Lung (tissue), 12 donors: ENCODE data around the gene GPR55. TPM values are rescaled to one million over a fixed set of nuclear protein-coding genes. Genes with fewer than 3 reads are reported as not detected.

Experiments used
- ATAC-seq: fragments of 200-7000 bp; cut with Tn5 transposase; one replicate; pipeline ENCODE4 v1.9.1; 2020; ENCODE audit warnings: moderate number of reproducible peaks; ENCODE audit not compliant: insufficient read depth, low FRiP score
- DNase-seq, 3 donors: peaks; one replicate each; pipeline ENCODE4 v3.0.0-alpha.2; 2013 to 2017
- H3K27ac ChIP-seq, 2 donors: one replicate each; pipeline ENCODE4 v1.5.1; 2013; ENCODE audit warnings: mild to moderate bottlenecking in 2 of 2, moderate library complexity in 2 of 2, control low read depth in 1 of 2, inconsistent platforms in 1 of 2, low read depth in 1 of 2, low read length in 1 of 2
- H3K27me3 ChIP-seq, 3 donors: one replicate each; pipeline ENCODE4 v1.5.1; 2013; ENCODE audit warnings: low read length in 2 of 3; ENCODE audit not compliant: control insufficient read depth in 3 of 3, insufficient read depth in 3 of 3
- H3K36me3 ChIP-seq, 4 donors: one replicate each; pipeline ENCODE4 v1.5.1; 2013; ENCODE audit warnings: low read length in 4 of 4, mild to moderate bottlenecking in 1 of 4, moderate library complexity in 1 of 4; ENCODE audit not compliant: control insufficient read depth in 4 of 4, insufficient read depth in 4 of 4
- H3K4me1 ChIP-seq, 5 donors: one replicate each; pipeline ENCODE4 v1.5.1; 2013; ENCODE audit warnings: low read length in 5 of 5, mild to moderate bottlenecking in 2 of 5, moderate library complexity in 1 of 5; ENCODE audit not compliant: control insufficient read depth in 5 of 5, insufficient read depth in 5 of 5
- H3K4me3 ChIP-seq: one replicate; pipeline ENCODE4 v1.5.1; 2013; ENCODE audit warnings: mild to moderate bottlenecking, control low read depth, moderate library complexity
- H3K9ac ChIP-seq, 2 donors: one replicate each; pipeline ENCODE4 v1.5.1; 2013; ENCODE audit warnings: low read length in 2 of 2, control low read depth in 1 of 2; ENCODE audit not compliant: insufficient read depth in 1 of 2
- H3K9me3 ChIP-seq, 4 donors: one replicate each; pipeline ENCODE4 v1.5.1; 2013; ENCODE audit warnings: low read length in 3 of 4, mild to moderate bottlenecking in 1 of 4, moderate library complexity in 1 of 4; ENCODE audit not compliant: control insufficient read depth in 4 of 4, insufficient read depth in 3 of 4
- WGBS, 2 donors: extraction: QIAGEN DNeasy Blood & Tissue Kit; methylation state at CpG; one replicate each; pipeline ENCODE4 v1.1.7; 2013; 5-methylcytosine and 5-hydroxymethylcytosine counted together
- polyA plus RNA-seq, 2 donors: library from polyadenylated mRNA; stranded (reverse); fragments of 200-250 nt; gene quantifications; one replicate each; pipeline ENCODE4 v1.2.1, GENCODE V29; 2013
- total RNA-seq, 2 donors: library from RNA; depleted of rRNA in 1 of 2; stranded (reverse); fragments of >200 nt in 1 of 2; gene quantifications; one replicate each; pipeline ENCODE4 v1.2.1, GENCODE V29; 2014 to 2021
- TF ChIP-seq, protein P1 (sequence below): IDR thresholded peaks from 2 replicates; pipeline ENCODE4 v1.5.1; 2012; ENCODE audit warnings: mild to moderate bottlenecking; ENCODE audit errors: control extremely low read depth, extremely low read depth
- donor health status: control.
- donor health status: control.
- donor health status: Bipolar disorder and iron deficiency.
- donor health status: healthy.
- donor health status: DM: yes; HTN: yes; CAD: no.

Gene GPR55
- total and polyA plus RNA-seq, 4 donors = 0.18 to 0.58 (median 0.29) TPM

DNA sequence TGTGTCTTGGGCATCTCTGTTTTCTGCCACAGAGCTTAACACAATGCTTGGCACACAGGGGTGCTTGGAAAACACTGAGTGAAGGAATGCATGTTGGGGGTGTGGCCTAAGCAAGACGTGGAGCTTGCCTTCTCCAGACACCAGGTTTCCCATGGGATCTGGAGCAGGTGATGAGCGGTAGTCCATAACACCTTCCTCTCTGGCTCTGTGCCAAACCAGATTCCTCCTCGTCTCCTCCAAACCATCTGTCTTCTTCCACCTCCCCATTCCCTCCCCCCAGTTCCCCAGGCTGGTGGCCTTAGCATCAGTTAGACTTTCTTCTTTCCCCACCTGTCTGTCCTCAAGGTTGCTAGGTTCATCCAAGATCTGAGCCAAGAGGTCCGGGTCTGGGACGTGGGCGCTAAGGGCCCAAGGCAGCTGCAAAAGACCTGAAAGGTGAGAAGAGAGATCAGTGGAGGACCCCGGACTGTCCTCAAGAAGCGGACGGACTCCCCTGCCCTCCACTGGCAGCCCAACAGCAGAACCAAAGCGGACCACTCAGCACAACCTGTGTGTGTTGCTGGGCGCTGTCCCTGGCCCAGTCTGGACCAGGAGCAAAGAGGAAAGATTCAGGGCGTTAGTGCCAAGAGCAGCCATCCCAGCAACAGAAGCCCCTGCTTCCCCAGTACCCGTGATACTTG lies 61.5 kb downstream of the GPR55 start:
- Histone ChIP-seq H3K27ac (no peak overlapping the region), H3K36me3 (no peaks in the 10 kb centered on the region), H3K4me3 (no peak overlapping the region), H3K9ac (no peak overlapping the region), H3K27me3 (peaks cover 0 to 2% (median 0%) of the 10 kb centered on the region in 3 donors), H3K9me3 (no peaks in the 10 kb centered on the region), H3K4me1 (peaks cover 0 to 30% (median 9%) of the 10 kb centered on the region in 5 donors)
- no peak for ATAC-seq
- TF ChIP-seq, protein P1, sequence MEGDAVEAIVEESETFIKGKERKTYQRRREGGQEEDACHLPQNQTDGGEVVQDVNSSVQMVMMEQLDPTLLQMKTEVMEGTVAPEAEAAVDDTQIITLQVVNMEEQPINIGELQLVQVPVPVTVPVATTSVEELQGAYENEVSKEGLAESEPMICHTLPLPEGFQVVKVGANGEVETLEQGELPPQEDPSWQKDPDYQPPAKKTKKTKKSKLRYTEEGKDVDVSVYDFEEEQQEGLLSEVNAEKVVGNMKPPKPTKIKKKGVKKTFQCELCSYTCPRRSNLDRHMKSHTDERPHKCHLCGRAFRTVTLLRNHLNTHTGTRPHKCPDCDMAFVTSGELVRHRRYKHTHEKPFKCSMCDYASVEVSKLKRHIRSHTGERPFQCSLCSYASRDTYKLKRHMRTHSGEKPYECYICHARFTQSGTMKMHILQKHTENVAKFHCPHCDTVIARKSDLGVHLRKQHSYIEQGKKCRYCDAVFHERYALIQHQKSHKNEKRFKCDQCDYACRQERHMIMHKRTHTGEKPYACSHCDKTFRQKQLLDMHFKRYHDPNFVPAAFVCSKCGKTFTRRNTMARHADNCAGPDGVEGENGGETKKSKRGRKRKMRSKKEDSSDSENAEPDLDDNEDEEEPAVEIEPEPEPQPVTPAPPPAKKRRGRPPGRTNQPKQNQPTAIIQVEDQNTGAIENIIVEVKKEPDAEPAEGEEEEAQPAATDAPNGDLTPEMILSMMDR = no peak
- DNase-seq = no peak
- WGBS, 2 donors = 81 to 82% methylated on average over 13 of the region's 13 CpGs

GRCh38 chr2:230863031-230863430 lies 62.0 kb downstream of the GPR55 start:
- Histone ChIP-seq H3K4me1 (peaks cover 0 to 24% (median 5%) of the 10 kb centered on the region in 5 donors), H3K4me3 (no peak overlapping the region), H3K36me3 (no peaks in the 10 kb centered on the region), H3K27me3 (peaks cover 0 to 2% (median 0%) of the 10 kb centered on the region in 3 donors), H3K27ac (no peak overlapping the region), H3K9me3 (no peaks in the 10 kb centered on the region), H3K9ac (no peak overlapping the region)
- no peak for DNase-seq
- no peak for ATAC-seq
- TF ChIP-seq, protein P1 = no peak
- WGBS, 2 donors = 71 to 82% methylated on average over 7 to 8 of the region's 8 CpGs

GRCh38 chr2:230862292-230862691 lies 62.8 kb downstream of the GPR55 start:
- ATAC-seq (no peak), DNase-seq (no peak)
- Histone ChIP-seq H3K36me3 (no peaks in the 10 kb centered on the region), H3K27ac (no peak overlapping the region), H3K9me3 (no peaks in the 10 kb centered on the region), H3K9ac (no peak overlapping the region), H3K4me3 (no peak overlapping the region), H3K27me3 (peaks cover 0 to 2% (median 0%) of the 10 kb centered on the region in 3 donors), H3K4me1 (peaks cover 0 to 17% (median 4%) of the 10 kb centered on the region in 5 donors)
- TF ChIP-seq, protein P1 = no peak
- 92 to 94% methylated on average over 5 of the region's 5 CpGs for WGBS, 2 donors
